K562 (cell line): ENCODE measurements around the gene KRTAP1-4. TPM values are rescaled to one million over a fixed set of nuclear protein-coding genes. Genes with fewer than 3 reads are reported as not detected.

Experiments used
- BDP1 ChIP-seq: IDR thresholded peaks from 3 replicates; pipeline ENCODE4 v1.6.1; 2011; ENCODE audit not compliant: insufficient read length, insufficient read depth
- BRD4 ChIP-seq: fragments of 200-600 bp; sonication (generic); IDR thresholded peaks from 2 replicates; pipeline ENCODE4 v1.6.1; 2017; ENCODE audit warnings: inconsistent platforms
- CEBPG ChIP-seq, 3 experiments: fragments of 200-800 bp in 1 of 3; sonication (Bioruptor generic) in 1 of 3; sonication (generic) in 1 of 3; formaldehyde crosslinking in 1 of 3; IDR thresholded peaks in 2 of 3; conservative IDR thresholded peaks in 1 of 3; 2 replicates each; pipeline versions ENCODE4 v1.6.1 to v1.8.0; 2016 to 2022; ENCODE audit warnings: missing compliant biosample characterization in 2 of 3, missing genetic modification characterization in 2 of 3, mild to moderate bottlenecking in 1 of 3, missing genetic modification reagents in 1 of 3
- DPF2 ChIP-seq: fragments of 450-650 bp; IDR thresholded peaks from 2 replicates; pipeline ENCODE4 v1.6.1; 2016
- EP300 ChIP-seq: IDR thresholded peaks from 2 replicates; pipeline ENCODE4 v1.6.1; 2012; ENCODE audit warnings: low read length, improper control_type of control experiment
- EP400 ChIP-seq: fragments of 450-650 bp; IDR thresholded peaks from 2 replicates; pipeline ENCODE4 v1.6.1; 2017; ENCODE audit warnings: antibody characterized with exemption, mild to moderate bottlenecking, moderate library complexity
- FOS ChIP-seq: IDR thresholded peaks from 3 replicates; pipeline ENCODE4 v1.6.1; 2011; ENCODE audit not compliant: insufficient read length; ENCODE audit errors: extremely low read depth
- FOXA1 ChIP-seq: fragments of 450-650 bp; IDR thresholded peaks from 2 replicates; pipeline ENCODE4 v1.6.1; 2016; ENCODE audit warnings: mild to moderate bottlenecking, borderline replicate concordance
- GABPB1 ChIP-seq: sonication (generic); formaldehyde crosslinking; IDR thresholded peaks from 2 replicates; pipeline ENCODE4 v1.8.0; 2022; ENCODE audit warnings: mild to moderate bottlenecking, missing genetic modification reagents
- GMEB1 ChIP-seq: fragments of 250-450 bp; sonication (Bioruptor Pico); IDR thresholded peaks from 2 replicates; pipeline ENCODE4 v1.4.0; 2020; ENCODE audit warnings: mild to moderate bottlenecking
- HLTF ChIP-seq: fragments of 450-650 bp; IDR thresholded peaks from 2 replicates; pipeline ENCODE4 v1.6.1; 2016
- IRF2 ChIP-seq: sonication (generic); formaldehyde crosslinking; IDR thresholded peaks from 2 replicates; pipeline ENCODE4 v1.8.1; 2022; ENCODE audit warnings: mild to moderate bottlenecking, missing genetic modification reagents
- KAT2B ChIP-seq: IDR thresholded peaks from one replicate; pipeline ENCODE4 v1.6.1; 2012; ENCODE audit warnings: low read depth, mild to moderate bottlenecking, control low read depth, inconsistent platforms, low read length, moderate library complexity
- MAFK ChIP-seq: IDR thresholded peaks from 2 replicates; pipeline ENCODE4 v1.6.1; 2011; ENCODE audit warnings: low read length, improper control_type of control experiment
- MEF2D ChIP-seq: conservative IDR thresholded peaks from 2 replicates; pipeline ENCODE4 v1.6.1; 2016; ENCODE audit warnings: low read depth, missing genetic modification characterization, missing compliant biosample characterization
- MYC ChIP-seq, 2 experiments: fragments of 250-450 bp in 1 of 2; sonication (Bioruptor Pico) in 1 of 2; IDR thresholded peaks; 2 replicates each; pipeline versions ENCODE4 v1.5.1 to v1.6.1; 2012 to 2021; ENCODE audit warnings: low read depth in 2 of 2, borderline replicate concordance in 1 of 2, improper control_type of control experiment in 1 of 2, low read length in 1 of 2, mild to moderate bottlenecking in 1 of 2, moderate library complexity in 1 of 2
- NCOA6 ChIP-seq: fragments of 450-650 bp; IDR thresholded peaks from 2 replicates; pipeline ENCODE4 v1.6.1; 2017; ENCODE audit warnings: mild to moderate bottlenecking
- NFE2 ChIP-seq: IDR thresholded peaks from 2 replicates; pipeline ENCODE4 v1.6.1; 2014; ENCODE audit warnings: antibody characterized with exemption, low read depth
- NR2C2 ChIP-seq, 2 experiments: fragments of 200-800 bp in 1 of 2; sonication (Bioruptor generic) in 1 of 2; sonication (generic) in 1 of 2; formaldehyde crosslinking in 1 of 2; IDR thresholded peaks; 2 replicates each; pipeline versions ENCODE4 v1.6.1 to v1.8.0; 2016 to 2022; ENCODE audit warnings: mild to moderate bottlenecking in 1 of 2, missing compliant biosample characterization in 1 of 2, missing genetic modification characterization in 1 of 2, missing genetic modification reagents in 1 of 2
- NR2F6 ChIP-seq: fragments of 450-650 bp; formaldehyde crosslinking; IDR thresholded peaks from 2 replicates; pipeline ENCODE4 v1.4.0; 2020; ENCODE audit warnings: mild to moderate bottlenecking
- NRF1 ChIP-seq, 2 experiments: fragments of 450-650 bp; IDR thresholded peaks in 1 of 2; conservative IDR thresholded peaks in 1 of 2; 2 replicates each; pipeline ENCODE4 v1.6.1; 2014; ENCODE audit warnings: mild to moderate bottlenecking in 2 of 2
- POLR2B ChIP-seq: fragments of 450-650 bp; IDR thresholded peaks from 2 replicates; pipeline ENCODE4 v1.6.1; 2018; ENCODE audit warnings: low read depth; ENCODE audit not compliant: partially characterized antibody
- SRSF9 ChIP-seq: fragments of 200-400 bp; formaldehyde crosslinking; IDR thresholded peaks from 2 replicates; pipeline ENCODE4 v1.6.1; 2017; ENCODE audit warnings: low read depth, low read length, borderline replicate concordance
- TEAD1 ChIP-seq, 2 experiments: fragments of 450-650 bp in 1 of 2; sonication (generic) in 1 of 2; formaldehyde crosslinking; IDR thresholded peaks; 2 replicates each; pipeline versions ENCODE4 v1.4.0 to v1.8.0; 2020 to 2022; ENCODE audit warnings: mild to moderate bottlenecking in 2 of 2, missing genetic modification reagents in 1 of 2
- TRIM24 ChIP-seq, 2 experiments: fragments of 450-650 bp; IDR thresholded peaks; 2 replicates each; pipeline ENCODE4 v1.6.1; 2016
- YBX1 ChIP-seq: fragments of 450-650 bp; IDR thresholded peaks from 2 replicates; pipeline ENCODE4 v1.7.1; 2016; ENCODE audit warnings: mild to moderate bottlenecking
- ZBTB12 ChIP-seq: fragments of 250-450 bp; sonication (Bioruptor Pico); IDR thresholded peaks from 2 replicates; pipeline ENCODE4 v1.4.0; 2020
- ZNF589 ChIP-seq: fragments of 200-800 bp; sonication (Bioruptor generic); IDR thresholded peaks from 2 replicates; pipeline ENCODE4 v1.6.1; 2016; ENCODE audit warnings: low read depth, missing genetic modification characterization, missing compliant biosample characterization
- polyA plus RNA-seq, 8 experiments: library from polyadenylated mRNA; depleted of rRNA in 4 of 8; stranded (reverse) in 5 of 8; unstranded in 3 of 8; fragments of >200 nt; fragmentation: Nextera tagmentation in 2 of 8; fragmentation: Illumina TruSeq in 1 of 8; extraction: Ambion mirVana in 2 of 8; extraction: Trizol in 1 of 8; gene quantifications; 2 replicates each; pipeline versions ENCODE4 v1.2.1 to v1.2.3, GENCODE V29; 2011 to 2014; ENCODE audit warnings: inconsistent platforms in 1 of 8, missing spikeins in 1 of 8
- total RNA-seq, 7 experiments: library from RNA; depleted of rRNA in 6 of 7; stranded (reverse); fragments of >200 nt in 6 of 7; fragmentation: Illumina TruSeq in 2 of 7; extraction: Trizol in 2 of 7; gene quantifications; 2 replicates each; pipeline versions ENCODE4 v1.2.1 to v1.2.3, GENCODE V29; 2011 to 2021; ENCODE audit warnings: low replicate concordance in 1 of 7

KRTAP1-4 gene
- total and polyA plus RNA-seq, 9 of the 15 experiments (the other 6 are each of a cell fraction or from before 2014, with no cell fraction given), result not detected

DNA sequence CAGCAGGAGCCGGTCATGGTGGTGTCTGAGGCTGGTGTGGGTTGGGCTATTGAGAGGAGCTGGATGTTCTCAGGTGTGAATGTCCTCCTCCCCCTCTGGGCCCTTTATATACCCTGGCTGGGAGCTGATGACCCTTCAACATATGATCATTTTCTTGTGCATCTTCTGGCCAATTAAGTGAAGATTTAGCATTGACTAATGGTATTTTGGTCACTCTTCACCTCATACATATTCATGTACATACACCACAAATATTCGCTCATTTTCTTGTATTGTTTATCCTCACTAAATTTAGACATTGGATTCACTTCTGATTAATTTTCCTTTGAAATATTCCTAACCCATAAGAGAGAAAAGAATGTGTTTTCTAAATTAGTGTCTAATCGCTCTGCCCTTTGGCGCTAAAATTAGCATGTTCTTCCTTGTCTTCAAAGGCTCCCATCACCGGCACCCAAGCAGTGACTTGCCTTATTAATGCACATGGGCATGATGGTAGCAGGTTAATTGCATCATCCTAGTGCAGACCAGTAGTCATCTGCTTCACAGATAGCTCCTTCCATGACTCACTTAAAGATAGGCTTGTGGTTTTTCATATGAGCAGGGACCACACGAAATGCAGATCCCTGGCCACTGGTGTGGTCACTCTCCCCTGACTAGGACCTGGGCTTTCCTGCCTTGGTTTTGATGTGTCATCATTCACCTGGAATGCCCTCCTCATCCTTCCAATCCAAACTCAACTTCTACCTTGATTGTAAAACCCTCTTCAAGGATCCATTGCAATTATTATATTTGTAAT is 36.0 kb upstream of the KRTAP1-4 start, which contains the start of gene KRTAP2-4 (continued):
- 0 out of 2 replicates have a peak, but pooled peaks have one; percentile 3 for TF ChIP-seq GMEB1 (CRISPR knock-in tag)
- TF ChIP-seq SRSF9, result no peak
- peak; percentile 73 for TF ChIP-seq MYC (IDR thresholded peaks at IDR 0.05; ENCODE audit: low read depth, low read length)
- TF ChIP-seq MYC (CRISPR knock-in tag; IDR thresholded peaks at IDR 0.05; ENCODE audit: borderline replicate concordance, low read depth), result no peak
- no peak for TF ChIP-seq HLTF
- no peak for TF ChIP-seq IRF2 (CRISPR knock-in tag)
- TF ChIP-seq POLR2B, result no peak
- peak; percentile 73 for TF ChIP-seq DPF2
- TF ChIP-seq YBX1, result no peak
- no peak for TF ChIP-seq BRD4
- TF ChIP-seq GABPB1, result no peak
- TF ChIP-seq FOS, result peak; percentile 23
- no peak for TF ChIP-seq NR2F6
- peak; percentile 51 to 62 for TF ChIP-seq NRF1 (conservative IDR thresholded peaks at IDR 0.05 in 1 of 2, IDR thresholded peaks at IDR 0.05 in 1 of 2)
- no peak for TF ChIP-seq KAT2B
- no peak for TF ChIP-seq BDP1
- TF ChIP-seq ZNF589 (CRISPR knock-in tag), result peak; percentile 85; the same call in 1 of the 2 replicates
- peak; percentile 30; the same call in 1 of the 2 replicates for TF ChIP-seq MEF2D (tag)
- TF ChIP-seq TRIM24 (IDR thresholded peaks at IDR 0.05), result peak; percentile 68 to 81; a peak in 3 of 4 replicates
- TF ChIP-seq TEAD1 (CRISPR knock-in tag; IDR thresholded peaks at IDR 0.05), result peak in 1 of 2 experiments; percentile 71; a peak in 2 of 4 replicates
- TF ChIP-seq EP400, result peak; percentile 49; the same call in 1 of the 2 replicates
- peak; percentile 89 for TF ChIP-seq CEBPG (CRISPR knock-in tag; IDR thresholded peaks at IDR 0.05)
- peak; percentile 98 to 99 for TF ChIP-seq CEBPG (tag; conservative IDR thresholded peaks at IDR 0.05 in 1 of 2, IDR thresholded peaks at IDR 0.05 in 1 of 2)
- no peak for TF ChIP-seq NR2C2 (CRISPR knock-in tag; IDR thresholded peaks at IDR 0.05)
- peak; percentile 33; the same call in 1 of the 2 replicates for TF ChIP-seq NR2C2 (tag; IDR thresholded peaks at IDR 0.05)
- no peak for TF ChIP-seq FOXA1
- peak; percentile 25; the same call in 1 of the 2 replicates for TF ChIP-seq MAFK
- peak; percentile 56 for TF ChIP-seq EP300
- TF ChIP-seq NCOA6, result no peak
- peak; percentile 77 for TF ChIP-seq NFE2
- TF ChIP-seq ZBTB12, result peak; percentile 34; the same call in 1 of the 2 replicates
